ENCODE data around the gene OSBPL8. TPM values are rescaled to one million over a fixed set of nuclear protein-coding genes. Genes with fewer than 3 reads are reported as not detected.

The OSBPL8 gene
- total and polyA plus RNA-seq, 9 of the 15 experiments (the other 6 are each of a cell fraction or from before 2014, with no cell fraction given), result 17.4 to 82.7 (median 42.8) TPM

DNA sequence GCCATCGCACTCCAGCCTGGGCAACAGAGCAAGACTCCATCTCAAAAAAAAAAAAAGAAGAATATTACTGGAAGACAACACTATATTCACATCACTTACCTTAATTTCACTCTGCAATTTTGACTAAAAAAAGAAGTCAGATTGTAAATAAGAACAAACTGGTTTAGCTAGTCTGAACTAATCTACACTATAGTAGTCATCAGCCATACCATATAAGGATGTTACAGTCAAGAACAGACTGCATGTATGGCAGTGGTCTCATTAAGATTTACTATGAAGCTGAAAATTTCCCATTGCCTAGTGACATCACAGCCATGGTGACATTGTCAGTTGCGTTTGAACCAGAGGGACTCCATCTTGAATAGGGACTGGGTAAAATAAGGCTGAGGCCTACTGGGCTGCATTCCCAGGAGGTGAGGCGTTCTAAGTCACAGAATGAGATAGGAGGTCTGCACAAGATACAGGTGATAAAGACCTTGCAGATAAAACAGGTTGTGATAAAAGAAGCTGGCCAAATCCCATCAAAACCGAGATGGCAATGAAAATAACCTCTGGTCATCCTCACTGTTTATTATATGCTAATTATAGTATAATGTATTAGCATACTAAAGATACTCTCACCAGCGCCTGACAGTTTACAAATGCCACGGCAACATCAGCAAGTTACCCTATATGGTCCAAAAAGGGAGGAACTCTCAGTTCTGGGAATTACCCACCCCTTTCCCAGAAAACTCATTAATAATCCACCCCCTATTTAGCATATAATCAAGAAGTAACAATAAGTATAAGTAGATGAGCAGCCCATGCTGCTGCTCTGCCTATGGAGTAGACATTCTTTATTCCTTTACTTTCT lies 51.2 kb downstream of the OSBPL8 start:
- H3K9me3 ChIP-seq (replicated peaks; ENCODE audit: control insufficient read depth, insufficient read depth, low read depth, low read length), result no peaks in the 10 kb centered on the region
- 0 out of 2 replicates have a peak, but pooled peaks cover 2% of the 10 kb centered on the region for H4K20me1 ChIP-seq (replicated peaks; ENCODE audit: control insufficient read depth, insufficient read depth, low read length)
- H3K36me3 ChIP-seq (ENCODE audit: control insufficient read depth, insufficient read depth, low read length), result peaks cover 4% of the 10 kb centered on the region; the same call in 1 of the 3 replicates
- no peak for ATAC-seq
- intact Hi-C loops (cut with micrococcal nuclease), result no loop called here
- ChIA-PET CTCF (ENCODE audit: low intra/inter-chr PET ratio) (no interaction called here), POLR2A (no interaction called here)
- no peak overlapping the region for H3K4me2 ChIP-seq (ENCODE audit: insufficient read depth, low read length)
- H3K9ac ChIP-seq (ENCODE audit: insufficient read depth in 1 of 2, low read depth in 2 of 2, low read length in 2 of 2), result no peak overlapping the region
- H3K27me3 ChIP-seq (ENCODE audit: control insufficient read depth in 2 of 2, insufficient read depth in 2 of 2, low read length in 2 of 2), result no peaks in the 10 kb centered on the region
- no peaks in the 10 kb centered on the region for H3K9me1 ChIP-seq (ENCODE audit: control insufficient read depth, insufficient read depth, low read length)
- peak in 1 of 4 experiments; percentile 6 for DNase-seq (ENCODE audit: extremely low read depth in 1 of 4, low spot score in 3 of 4)
- no peaks in the 10 kb centered on the region for H3K4me1 ChIP-seq (replicated peaks in 1 of 2; ENCODE audit: control insufficient read depth in 2 of 2, insufficient read depth in 2 of 2, low read length in 2 of 2)
- no peak overlapping the region for H3K27ac ChIP-seq (ENCODE audit: extremely low read depth, low read depth, low read length)
- BruUV-seq (replicated peaks), result no TSS peak
- H3K79me2 ChIP-seq (ENCODE audit: control insufficient read depth, insufficient read depth, low read length), result peaks cover 16% of the 10 kb centered on the region; the same call in 2 of the 3 replicates
- in situ Hi-C loops (cut with MboI), result no loop called here
- WGBS (ENCODE audit: insufficient coverage, low coverage, missing lambda C conversion rate), result 47% methylated on average over 5 of the region's 6 CpGs
- no peak overlapping the region for H3K4me3 ChIP-seq
- FAIRE-seq, result no peak
- no peak overlapping the region for H2AFZ ChIP-seq (ENCODE audit: low read depth, low read length)
- TF ChIP-seq HDAC2 (IDR thresholded peaks at IDR 0.05), result no peak
- peak; percentile 51; the same call in 1 of the 2 replicates for TF ChIP-seq STAT5A (IDR thresholded peaks at IDR 0.05; ENCODE audit: borderline replicate concordance, low read length)
- TF ChIP-seq, protein P1, sequence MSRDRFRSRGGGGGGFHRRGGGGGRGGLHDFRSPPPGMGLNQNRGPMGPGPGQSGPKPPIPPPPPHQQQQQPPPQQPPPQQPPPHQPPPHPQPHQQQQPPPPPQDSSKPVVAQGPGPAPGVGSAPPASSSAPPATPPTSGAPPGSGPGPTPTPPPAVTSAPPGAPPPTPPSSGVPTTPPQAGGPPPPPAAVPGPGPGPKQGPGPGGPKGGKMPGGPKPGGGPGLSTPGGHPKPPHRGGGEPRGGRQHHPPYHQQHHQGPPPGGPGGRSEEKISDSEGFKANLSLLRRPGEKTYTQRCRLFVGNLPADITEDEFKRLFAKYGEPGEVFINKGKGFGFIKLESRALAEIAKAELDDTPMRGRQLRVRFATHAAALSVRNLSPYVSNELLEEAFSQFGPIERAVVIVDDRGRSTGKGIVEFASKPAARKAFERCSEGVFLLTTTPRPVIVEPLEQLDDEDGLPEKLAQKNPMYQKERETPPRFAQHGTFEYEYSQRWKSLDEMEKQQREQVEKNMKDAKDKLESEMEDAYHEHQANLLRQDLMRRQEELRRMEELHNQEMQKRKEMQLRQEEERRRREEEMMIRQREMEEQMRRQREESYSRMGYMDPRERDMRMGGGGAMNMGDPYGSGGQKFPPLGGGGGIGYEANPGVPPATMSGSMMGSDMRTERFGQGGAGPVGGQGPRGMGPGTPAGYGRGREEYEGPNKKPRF (IDR thresholded peaks at IDR 0.05; ENCODE audit: low read depth, low read length), result no peak
- 0 out of 2 replicates have a peak, but pooled peaks have one; percentile 49 for TF ChIP-seq SMAD4 (CRISPR knock-in tag; conservative IDR thresholded peaks at IDR 0.05)
- no peak for TF ChIP-seq NR4A1 (CRISPR knock-in tag; IDR thresholded peaks at IDR 0.05)
- 0 out of 2 replicates have a peak, but pooled peaks have one; percentile 28 for TF ChIP-seq NR4A1 (tag; IDR thresholded peaks at IDR 0.05)
- TF ChIP-seq ELF4 (CRISPR knock-in tag; IDR thresholded peaks at IDR 0.05), result no peak
- TF ChIP-seq DMBX1 (CRISPR knock-in tag; IDR thresholded peaks at IDR 0.05; ENCODE audit: borderline replicate concordance), result peak; percentile 72
- TF ChIP-seq MBD2 (IDR thresholded peaks at IDR 0.05; ENCODE audit: borderline replicate concordance, low read depth), result no peak
- TF ChIP-seq, protein P2, sequence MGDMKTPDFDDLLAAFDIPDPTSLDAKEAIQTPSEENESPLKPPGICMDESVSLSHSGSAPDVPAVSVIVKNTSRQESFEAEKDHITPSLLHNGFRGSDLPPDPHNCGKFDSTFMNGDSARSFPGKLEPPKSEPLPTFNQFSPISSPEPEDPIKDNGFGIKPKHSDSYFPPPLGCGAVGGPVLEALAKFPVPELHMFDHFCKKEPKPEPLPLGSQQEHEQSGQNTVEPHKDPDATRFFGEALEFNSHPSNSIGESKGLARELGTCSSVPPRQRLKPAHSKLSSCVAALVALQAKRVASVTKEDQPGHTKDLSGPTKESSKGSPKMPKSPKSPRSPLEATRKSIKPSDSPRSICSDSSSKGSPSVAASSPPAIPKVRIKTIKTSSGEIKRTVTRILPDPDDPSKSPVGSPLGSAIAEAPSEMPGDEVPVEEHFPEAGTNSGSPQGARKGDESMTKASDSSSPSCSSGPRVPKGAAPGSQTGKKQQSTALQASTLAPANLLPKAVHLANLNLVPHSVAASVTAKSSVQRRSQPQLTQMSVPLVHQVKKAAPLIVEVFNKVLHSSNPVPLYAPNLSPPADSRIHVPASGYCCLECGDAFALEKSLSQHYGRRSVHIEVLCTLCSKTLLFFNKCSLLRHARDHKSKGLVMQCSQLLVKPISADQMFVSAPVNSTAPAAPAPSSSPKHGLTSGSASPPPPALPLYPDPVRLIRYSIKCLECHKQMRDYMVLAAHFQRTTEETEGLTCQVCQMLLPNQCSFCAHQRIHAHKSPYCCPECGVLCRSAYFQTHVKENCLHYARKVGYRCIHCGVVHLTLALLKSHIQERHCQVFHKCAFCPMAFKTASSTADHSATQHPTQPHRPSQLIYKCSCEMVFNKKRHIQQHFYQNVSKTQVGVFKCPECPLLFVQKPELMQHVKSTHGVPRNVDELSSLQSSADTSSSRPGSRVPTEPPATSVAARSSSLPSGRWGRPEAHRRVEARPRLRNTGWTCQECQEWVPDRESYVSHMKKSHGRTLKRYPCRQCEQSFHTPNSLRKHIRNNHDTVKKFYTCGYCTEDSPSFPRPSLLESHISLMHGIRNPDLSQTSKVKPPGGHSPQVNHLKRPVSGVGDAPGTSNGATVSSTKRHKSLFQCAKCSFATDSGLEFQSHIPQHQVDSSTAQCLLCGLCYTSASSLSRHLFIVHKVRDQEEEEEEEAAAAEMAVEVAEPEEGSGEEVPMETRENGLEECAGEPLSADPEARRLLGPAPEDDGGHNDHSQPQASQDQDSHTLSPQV (IDR thresholded peaks at IDR 0.05), result peak; percentile 84
- TF ChIP-seq, protein P3, sequence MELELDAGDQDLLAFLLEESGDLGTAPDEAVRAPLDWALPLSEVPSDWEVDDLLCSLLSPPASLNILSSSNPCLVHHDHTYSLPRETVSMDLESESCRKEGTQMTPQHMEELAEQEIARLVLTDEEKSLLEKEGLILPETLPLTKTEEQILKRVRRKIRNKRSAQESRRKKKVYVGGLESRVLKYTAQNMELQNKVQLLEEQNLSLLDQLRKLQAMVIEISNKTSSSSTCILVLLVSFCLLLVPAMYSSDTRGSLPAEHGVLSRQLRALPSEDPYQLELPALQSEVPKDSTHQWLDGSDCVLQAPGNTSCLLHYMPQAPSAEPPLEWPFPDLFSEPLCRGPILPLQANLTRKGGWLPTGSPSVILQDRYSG (tag; conservative IDR thresholded peaks at IDR 0.05; ENCODE audit: low read depth), result 0 out of 2 replicates have a peak, but pooled peaks have one; percentile 36
- no peak for TF ChIP-seq SRSF7 (optimal IDR thresholded peaks at IDR 0.05; ENCODE audit: low read depth, low read length)
- TF ChIP-seq FOXJ3 (CRISPR knock-in tag; IDR thresholded peaks at IDR 0.05), result no peak
- 0 out of 2 replicates have a peak, but pooled peaks have one; percentile 58 for TF ChIP-seq PTTG1 (tag; IDR thresholded peaks at IDR 0.05; ENCODE audit: low read depth)
